Astrocyte of the spinal cord (primary cell): ENCODE results near the gene LAMB4.

ENCODE experiments used
- DNase-seq: peaks from one replicate; pipeline ENCODE4 v3.0.0; 2011; ENCODE audit warnings: low read depth, low spot score
- H3K4me3 ChIP-seq: 2 replicates; pipeline ENCODE4 v1.5.1; 2011; ENCODE audit warnings: low read depth, mild to moderate bottlenecking, low read length, moderate library complexity
- CTCF ChIP-seq: IDR thresholded peaks from 2 replicates; pipeline ENCODE4 v1.5.1; 2012; ENCODE audit warnings: low read depth, mild to moderate bottlenecking, low read length, inconsistent platforms
- in situ Hi-C: cut with HindIII; loops from 2 replicates; pipeline ENCODE4 v1.10.0; 2017; ENCODE audit warnings: low sequenced_read_pairs

Gene LAMB4

GRCh38 chr7:108144931-108145330 lies 14.8 kb upstream of the LAMB4 start:
- in situ Hi-C loops: no loop called here
- DNase-seq: no peak
- TF ChIP-seq CTCF: no peak
- no peak overlapping the region for H3K4me3 ChIP-seq

DNA sequence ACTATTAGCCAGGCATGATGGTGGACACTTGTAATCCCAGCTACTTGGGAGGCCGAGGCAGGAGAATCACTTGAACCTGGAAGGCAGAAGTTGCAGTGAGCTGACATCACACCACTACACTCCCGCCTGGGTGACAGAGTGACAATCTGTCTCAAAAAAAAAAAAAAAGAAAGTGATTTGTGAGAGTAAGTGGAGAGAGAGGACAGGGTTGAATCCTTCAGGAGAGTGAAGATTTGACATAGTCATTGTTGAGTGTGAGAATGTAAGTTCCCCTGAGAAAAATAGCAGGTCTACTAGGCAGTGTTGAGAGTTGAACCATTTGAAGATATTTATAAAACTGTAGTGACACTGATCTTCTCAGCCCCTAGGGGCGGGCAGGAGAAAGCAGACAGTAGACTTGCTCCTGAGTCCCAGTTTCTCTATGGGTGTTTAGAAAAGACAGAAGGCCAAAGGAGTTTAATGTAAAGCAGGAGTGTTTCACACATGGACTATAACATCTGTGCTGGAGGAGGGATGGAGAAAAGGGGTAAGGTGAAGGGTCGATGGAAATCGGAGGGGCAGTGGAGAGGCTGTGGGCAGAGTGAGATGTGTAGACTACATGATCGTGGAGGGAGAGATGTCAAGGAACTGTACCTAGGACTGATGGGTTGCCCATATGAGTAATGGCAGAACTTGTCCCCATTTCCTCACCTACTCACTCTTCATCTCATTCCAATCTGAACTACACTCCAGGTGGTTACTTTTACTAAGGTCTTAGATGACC lies 13.7 kb upstream of the LAMB4 start:
- in situ Hi-C loops: no loop called here
- DNase-seq: no peak
- no peak for TF ChIP-seq CTCF
- no peak overlapping the region for H3K4me3 ChIP-seq

DNA sequence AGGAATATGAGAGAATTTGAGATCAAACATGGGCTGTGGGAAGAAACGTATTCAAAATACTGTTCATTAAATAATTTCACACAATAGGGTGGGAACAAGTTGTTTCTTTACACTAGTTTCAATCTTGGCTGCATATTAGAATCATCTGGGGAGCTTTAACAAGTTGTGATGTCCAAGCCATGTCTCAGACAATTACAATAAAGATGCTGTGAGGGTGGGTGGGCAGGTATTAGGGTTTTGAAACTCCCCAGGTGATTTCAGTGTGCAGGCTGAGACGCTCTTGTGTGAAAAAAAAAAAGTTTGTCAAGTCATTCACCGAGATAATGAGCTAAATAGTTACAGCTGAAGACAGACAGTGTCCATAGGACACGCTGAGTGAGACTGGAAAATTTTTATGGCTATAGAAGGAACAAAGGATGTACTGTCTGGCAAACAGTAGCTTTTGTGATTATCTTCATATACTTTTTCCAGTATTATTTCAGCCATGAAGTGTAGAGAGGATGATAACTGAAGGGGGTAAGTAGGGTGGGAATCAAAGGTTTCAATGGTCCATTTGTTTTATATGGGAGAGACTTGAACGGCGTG lies 12.6 kb upstream of the LAMB4 start:
- DNase-seq: no peak
- in situ Hi-C loops: no loop called here
- TF ChIP-seq CTCF: no peak
- H3K4me3 ChIP-seq: no peak overlapping the region

DNA sequence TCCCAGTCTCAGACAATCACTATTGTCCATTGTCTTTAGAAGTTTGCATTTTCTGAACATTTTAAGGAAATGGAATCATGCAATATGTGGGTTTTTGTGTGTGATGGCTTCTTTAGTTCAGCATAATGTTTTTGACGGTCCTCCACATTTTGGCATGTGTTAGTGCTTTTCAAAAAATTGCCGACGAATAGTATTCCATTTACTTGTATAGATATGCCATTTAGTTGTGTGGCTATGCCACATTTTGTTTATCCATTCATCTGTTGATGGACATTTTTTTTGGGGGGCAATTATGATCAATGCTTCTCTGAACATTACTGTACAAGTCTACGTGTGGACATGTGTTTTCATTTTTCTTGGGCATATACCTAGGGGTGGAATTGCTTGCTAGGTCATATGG lies 12.0 kb upstream of the LAMB4 start:
- H3K4me3 ChIP-seq: no peak overlapping the region
- TF ChIP-seq CTCF: no peak
- in situ Hi-C loops: no loop called here
- no peak for DNase-seq

DNA sequence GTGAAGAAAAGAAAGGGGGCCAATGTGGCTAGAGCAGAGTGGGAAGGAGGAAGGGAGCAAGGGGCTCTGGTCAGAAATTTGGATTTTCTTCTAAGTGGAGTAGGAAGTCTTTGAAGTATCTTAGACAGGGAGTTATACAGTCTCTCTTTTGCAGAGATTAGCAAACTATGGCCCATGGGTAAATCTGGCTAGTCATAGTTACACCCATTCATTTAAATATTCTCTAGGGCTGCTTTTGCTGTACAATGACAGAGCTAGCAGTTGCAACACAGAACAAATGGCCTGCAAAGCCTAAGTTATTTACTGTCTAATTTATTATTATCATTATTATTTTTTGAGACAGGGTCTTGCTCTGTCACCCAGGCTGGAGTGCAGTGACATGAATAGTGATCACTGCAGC lies 10.5 kb upstream of the LAMB4 start:
- no peak overlapping the region for H3K4me3 ChIP-seq
- no peak for TF ChIP-seq CTCF
- in situ Hi-C loops: no loop called here
- no peak for DNase-seq

DNA sequence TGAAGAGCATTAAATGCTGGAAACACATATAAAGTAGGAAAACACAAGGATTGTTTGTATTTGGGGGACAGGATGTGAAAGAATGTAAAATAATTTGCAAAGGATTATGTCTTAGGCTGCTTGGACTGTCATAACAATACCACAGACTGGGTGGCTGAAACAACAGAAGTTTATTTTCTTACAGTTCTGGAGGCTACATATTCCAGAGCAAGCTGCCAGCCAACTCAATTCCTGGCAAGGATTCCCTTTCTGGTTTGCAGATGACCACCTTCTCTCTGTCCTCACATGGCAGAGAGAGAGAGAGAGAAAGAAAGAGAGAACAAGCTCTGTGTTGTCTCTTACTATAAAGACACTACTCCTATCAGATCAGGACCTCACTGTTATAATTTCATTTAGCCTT lies 8.8 kb upstream of the LAMB4 start:
- DNase-seq: peak; percentile 22
- in situ Hi-C loops: no loop called here
- no peak overlapping the region for H3K4me3 ChIP-seq
- TF ChIP-seq CTCF: no peak
